AG20443 (cell line): Measurements from ENCODE around the gene MPND.

Experiments
- DNase-seq: peaks from one replicate; pipeline ENCODE4 v3.0.0; 2012; ENCODE audit warnings: low spot score, mixed read lengths

Gene MPND, protein sequence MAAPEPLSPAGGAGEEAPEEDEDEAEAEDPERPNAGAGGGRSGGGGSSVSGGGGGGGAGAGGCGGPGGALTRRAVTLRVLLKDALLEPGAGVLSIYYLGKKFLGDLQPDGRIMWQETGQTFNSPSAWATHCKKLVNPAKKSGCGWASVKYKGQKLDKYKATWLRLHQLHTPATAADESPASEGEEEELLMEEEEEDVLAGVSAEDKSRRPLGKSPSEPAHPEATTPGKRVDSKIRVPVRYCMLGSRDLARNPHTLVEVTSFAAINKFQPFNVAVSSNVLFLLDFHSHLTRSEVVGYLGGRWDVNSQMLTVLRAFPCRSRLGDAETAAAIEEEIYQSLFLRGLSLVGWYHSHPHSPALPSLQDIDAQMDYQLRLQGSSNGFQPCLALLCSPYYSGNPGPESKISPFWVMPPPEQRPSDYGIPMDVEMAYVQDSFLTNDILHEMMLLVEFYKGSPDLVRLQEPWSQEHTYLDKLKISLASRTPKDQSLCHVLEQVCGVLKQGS

DNA sequence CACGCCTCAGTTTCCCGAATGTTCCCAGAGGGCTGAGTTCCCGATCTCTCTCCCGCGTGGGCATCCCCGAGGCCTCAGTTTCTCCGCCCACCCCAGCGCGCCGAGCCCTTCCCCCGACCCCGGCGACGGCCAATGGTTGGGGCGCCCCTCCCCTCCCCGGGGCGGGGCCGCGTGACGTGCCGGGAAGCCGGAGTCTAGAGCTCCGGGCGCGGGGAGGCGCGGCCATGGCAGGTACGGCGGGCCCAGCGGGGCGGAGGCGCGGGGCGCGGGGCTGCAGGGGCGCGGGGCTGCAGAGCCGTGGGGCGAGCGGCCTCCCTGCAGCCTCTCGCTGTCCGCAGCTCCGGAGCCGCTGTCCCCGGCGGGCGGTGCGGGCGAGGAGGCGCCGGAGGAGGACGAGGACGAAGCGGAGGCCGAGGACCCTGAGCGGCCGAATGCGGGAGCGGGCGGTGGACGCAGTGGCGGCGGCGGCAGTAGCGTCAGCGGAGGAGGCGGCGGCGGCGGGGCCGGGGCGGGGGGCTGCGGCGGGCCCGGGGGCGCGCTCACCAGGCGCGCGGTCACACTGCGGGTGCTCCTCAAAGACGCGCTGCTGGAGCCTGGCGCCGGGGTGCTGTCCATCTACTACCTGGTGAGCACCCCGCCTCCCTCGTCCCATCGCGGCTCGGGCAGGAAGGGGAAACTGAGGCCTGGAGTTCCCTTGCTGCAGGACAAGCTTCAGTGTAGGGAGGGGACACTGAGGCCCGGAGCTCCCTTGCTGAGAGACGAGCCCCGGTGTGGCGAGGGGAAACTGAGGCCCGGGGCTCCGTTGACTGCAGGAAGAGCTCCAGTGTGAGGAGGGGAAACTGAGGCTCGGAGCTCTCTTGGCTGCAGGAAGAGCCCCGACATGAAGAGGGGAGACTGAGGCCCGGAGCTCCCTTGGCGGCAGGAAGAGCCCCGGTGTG, at the start of gene MPND:
Gene MPND (plus strand): TSS at position 193 of the 938 bp plus-strand sequence. CDS start 32 bp downstream, at position 225.
- peak; percentile 92 for DNase-seq

DNA sequence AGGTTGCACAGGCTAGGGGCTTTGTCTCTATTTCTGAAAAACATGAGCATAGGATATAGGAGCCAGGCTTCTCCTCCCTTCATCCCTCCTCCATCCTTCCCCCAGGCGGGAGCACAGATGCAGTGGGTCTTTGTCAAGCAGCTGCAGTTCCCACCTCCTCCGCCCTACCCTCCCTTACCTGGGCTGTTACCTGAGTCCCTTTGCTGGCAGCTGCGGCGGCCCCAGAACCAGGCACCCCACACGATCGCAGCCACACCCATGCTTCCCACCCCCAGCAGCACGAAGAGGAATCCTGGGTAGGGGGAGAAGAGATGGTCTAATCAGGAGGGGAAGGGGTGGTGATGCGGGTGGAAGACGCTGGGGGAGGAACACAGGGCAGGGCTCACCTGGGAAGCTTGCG, 49.0 kb upstream of the MPND start:
- no peak for DNase-seq

GRCh38 chr19:4295972-4296771, 47.2 kb upstream of the MPND start:
- DNase-seq, result no peak

GRCh38 chr19:4297901-4298809, 45.2 kb upstream of the MPND start:
- no peak for DNase-seq

GRCh38 chr19:4298810-4299550, 44.4 kb upstream of the MPND start:
- DNase-seq, result no peak

GRCh38 chr19:4300589-4300988, 42.8 kb upstream of the MPND start:
- no peak for DNase-seq

GRCh38 chr19:4301590-4302242, 41.6 kb upstream of the MPND start:
- no peak for DNase-seq

DNA sequence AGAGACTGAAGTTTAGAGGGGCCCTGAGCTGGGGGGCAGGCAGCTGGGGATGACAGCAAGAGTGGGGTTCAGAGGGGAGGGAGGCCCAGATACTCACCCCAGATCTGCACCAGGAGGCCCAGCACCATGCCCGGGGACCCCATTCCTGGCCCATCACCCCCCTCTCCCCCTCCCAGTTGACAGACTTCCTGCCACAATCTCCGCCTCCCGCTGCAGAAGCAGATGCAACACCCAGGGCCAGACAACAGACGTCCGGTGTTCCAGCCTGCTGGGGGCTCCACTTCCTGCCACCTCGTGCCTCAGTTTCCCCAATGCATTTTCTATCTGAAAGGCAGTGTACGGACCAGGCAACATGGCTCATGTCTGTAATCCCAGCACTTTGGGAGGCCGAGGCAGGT, 41.1 kb upstream of the MPND start, which contains the start of gene TMIGD2:
Gene TMIGD2 (minus strand): TSS at position 147 of the 398 bp plus-strand sequence. CDS start 4 bp downstream, at position 143.
- DNase-seq, result no peak

DNA sequence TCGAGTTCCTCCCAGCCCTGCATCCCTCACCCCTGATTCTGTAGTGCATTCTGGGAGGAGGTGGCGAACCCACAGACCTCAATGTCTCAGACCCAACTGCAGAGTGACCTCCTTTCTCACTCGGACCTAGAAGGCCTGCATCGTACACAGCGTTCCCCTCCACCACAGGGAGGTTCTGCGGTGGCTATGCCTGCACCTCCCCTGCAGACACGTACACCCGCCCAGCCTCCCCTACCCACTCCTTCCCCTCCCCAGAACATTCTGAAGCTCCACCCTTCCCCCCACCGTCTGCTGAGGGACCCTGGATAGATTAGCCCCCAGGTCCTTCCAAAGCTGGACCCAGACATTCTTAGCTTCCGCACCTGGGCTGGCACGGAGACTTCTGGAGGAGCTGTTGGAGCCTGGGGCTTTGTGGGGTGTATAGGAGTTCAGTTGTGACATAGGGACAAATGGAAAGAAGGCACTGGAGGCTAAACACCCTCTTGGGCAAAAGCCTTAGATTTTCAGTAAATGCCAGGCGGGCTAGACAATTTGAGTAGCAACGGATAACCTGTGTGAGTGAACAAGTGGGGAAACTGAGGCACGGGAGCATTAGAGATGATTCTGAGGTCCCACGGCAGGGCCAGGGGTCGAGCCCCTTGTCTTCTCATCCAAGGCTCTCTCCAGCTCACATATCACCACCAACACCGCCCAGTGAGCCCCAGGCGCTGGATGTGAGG, 39.4 kb upstream of the MPND start:
- no peak for DNase-seq

DNA sequence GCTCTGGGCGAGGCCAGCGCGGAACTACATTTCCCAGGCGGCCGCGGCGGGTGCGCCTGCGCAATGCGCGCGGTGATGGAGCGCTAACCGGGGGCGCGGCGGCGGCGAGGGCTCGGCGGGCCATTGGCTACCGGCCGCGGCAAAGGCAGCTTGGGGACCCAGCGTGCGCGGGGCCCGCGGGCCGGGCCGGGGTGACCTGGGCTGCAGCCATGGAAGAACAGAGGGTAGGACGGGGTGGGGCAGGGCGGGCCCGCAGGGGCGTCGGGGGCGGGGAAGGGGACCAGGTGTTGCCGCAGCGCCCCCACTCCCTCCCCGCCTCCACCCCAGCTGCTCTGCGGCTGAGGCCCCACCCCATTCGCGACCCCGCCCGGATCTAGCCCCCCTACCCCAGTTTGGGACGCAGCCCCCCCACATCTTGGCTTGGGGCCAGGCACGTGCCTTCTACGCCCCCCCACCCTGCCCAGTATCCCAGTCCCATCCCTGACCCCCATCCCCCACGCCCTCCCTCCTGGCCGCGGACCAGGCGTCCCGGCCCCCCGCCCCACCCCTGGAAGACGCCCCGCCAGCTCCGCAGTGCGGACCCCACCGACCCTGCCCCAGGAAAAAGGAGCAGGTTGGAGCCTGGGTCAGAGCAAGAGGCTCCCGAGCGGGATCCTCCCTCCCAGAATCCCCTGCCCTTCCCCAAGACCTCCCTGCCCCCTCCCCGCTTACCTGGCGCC, 38.7 kb upstream of the MPND start, which contains the start of gene FSD1:
Gene FSD1 (plus strand): TSS at position 61 of the 719 bp plus-strand sequence. CDS start 149 bp downstream, at position 210.
- peak; percentile 99 for DNase-seq

DNA sequence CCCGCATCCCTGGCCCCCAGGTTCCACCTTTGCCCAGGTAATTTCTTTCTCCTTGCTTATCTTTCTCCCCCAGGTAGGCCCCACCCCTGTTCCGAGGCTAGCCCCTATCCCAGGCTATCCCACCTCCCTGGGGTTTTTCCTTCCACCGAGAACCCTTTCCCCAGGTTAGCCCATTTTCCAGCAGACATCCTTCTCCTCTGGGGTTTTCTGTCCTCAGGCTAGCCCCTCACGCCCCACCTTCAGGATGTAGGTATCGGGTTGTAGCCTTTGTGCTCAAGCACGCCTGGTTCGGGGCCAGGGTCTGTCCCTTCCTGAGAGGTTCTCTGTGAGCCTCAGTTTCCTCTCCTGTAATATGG, 38.1 kb upstream of the MPND start:
- DNase-seq, result no peak

- no peak for DNase-seq
Observed at GRCh38 chr19:4305659-4306058, 37.7 kb upstream of the MPND start.

DNA sequence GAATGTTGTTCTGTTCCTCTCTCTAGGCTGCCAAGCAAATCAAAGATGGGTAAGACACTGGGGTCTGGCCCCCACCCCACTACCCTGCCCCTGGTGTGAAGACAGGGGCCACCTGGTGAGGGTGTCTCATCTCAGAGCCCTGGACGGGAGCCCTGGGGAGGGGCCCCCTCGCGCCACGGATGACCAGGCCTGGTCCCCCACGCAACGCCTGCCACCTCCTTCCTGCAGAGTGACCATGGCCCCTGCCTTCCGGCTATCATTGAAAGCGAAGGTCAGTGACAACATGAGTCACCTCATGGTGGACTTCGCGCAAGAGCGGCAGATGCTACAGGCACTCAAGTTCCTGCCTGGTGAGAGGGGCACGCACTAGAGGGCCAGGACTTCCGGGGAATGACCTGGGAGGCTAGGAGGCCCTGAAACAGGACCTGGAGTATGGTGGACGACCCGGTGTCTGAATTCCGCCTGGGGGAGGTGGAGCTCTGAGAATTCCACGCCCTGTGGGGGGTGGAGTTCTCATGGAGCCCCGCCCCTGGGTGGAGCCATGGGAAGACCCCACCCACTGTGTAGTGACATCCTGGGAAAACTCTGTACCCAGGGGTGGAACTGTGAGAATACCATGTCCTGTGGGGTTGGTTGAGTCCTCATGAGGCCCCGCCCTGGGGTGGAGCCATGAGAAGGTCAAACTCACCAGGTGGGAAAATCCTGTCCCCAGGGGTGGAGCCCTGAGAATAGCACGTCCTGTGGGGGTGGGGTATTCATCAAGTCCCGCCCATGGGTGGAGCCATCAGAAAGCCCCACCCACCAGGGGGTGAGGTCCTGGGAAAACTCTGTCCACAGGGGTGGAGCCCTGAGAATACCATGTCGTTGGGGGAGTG, 32.9 kb upstream of the MPND start:
- DNase-seq, result no peak

DNA sequence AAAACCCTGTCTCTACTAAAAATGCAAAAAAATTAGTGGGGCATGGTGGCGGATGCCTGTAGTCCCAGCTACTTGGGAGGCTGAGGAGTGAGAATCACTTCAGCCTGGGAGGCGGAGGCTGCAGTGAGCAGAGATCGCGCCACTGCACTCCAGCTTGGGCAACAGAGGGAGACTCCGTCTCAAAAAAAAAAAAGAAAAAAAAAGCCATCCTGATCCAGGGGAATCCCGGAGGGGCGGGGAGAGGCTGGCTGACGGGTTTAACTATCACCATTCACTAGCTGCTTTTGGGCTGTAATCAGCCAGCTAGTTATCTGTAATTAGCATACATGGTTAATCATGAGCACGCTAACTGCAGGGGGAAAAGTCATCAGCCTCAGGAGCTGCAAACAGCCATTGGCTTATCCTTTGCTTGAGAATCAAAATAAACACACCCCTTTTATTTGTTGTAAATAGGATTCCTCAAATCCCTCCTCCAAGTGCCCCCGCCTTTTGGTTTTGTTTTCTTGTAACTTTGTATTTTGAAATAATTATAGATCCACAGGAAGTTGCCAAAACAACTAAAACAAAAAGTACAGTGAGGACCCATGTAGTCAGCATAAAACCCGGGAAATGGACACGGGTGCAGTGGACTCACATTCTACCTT, 29.4 kb upstream of the MPND start:
- DNase-seq, result no peak

DNA sequence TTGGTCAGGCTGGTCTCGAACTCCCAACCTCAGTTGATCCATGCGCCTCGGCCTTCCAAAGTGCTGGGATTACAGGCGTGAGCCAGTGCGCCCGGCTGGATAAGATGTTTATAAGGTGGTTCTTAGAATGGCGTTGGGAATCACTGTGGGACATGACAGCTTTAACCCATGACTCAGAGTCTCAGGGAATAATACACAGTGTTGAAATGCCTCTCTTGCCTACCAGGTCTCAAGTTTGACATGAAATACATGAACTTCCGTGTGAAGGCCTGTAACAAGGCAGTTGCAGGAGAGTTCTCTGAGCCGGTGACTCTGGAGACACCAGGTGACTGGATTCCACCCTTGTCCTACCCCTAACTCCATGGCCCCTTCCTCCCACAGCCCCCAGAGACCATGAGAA, 26.4 kb upstream of the MPND start:
- DNase-seq, result no peak

DNA sequence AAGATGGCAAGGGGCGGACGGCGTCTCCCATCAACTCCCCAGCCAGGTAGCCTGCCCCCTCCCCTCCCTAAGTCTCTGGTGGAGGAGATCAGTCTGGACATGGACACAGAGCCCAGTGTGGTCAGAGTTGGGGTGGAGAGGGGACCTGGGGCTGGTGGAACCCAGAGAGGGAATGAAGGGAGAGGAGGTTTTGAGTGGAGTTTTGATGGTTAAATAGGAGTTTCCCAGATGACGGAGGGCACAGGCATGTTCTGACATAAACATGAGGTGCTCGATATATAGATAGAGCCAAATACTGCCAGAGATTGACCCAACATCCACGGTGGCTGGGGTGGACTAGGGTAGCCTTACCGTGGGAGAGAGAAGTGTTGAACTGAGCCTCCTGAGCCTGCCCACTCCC, 24.9 kb upstream of the MPND start:
- no peak for DNase-seq
